Kidney glomerular epithelial cell (primary cell): ENCODE results near the gene ETNK2.
"Not testable (repeated sequence)": the region's sequence is repeated elsewhere in the genome, so short reads cannot be mapped to it uniquely, and the experiment has no call there.

Experiments
- DNase-seq: peaks from one replicate; lab custom pipeline; 2025; lab: John Stamatoyannopoulos, UW

The ETNK2 gene

GRCh38 chr1:204098683-204099082 lies 53.2 kb downstream of the ETNK2 start:
- DNase-seq = no peak

- no peak for DNase-seq
These were observed 54.9 kb downstream of the ETNK2 start for GRCh38 chr1:204096931-204097330.

- no peak for DNase-seq
These were observed 56.8 kb downstream of the ETNK2 start for GRCh38 chr1:204094856-204095634.

- no peak for DNase-seq
These were observed 57.5 kb downstream of the ETNK2 start for GRCh38 chr1:204094313-204094729.

GRCh38 chr1:204093781-204094180 lies 58.1 kb downstream of the ETNK2 start:
- no peak for DNase-seq

- no peak for DNase-seq
These were observed 58.5 kb downstream of the ETNK2 start for GRCh38 chr1:204093421-204093717.

- no peak for DNase-seq
These were observed 59.0 kb downstream of the ETNK2 start for GRCh38 chr1:204092632-204093420.

- no peak for DNase-seq
These were observed 60.0 kb downstream of the ETNK2 start for GRCh38 chr1:204091787-204092312.

GRCh38 chr1:204091066-204091465 lies 60.8 kb downstream of the ETNK2 start:
- no peak for DNase-seq

- DNase-seq = not testable (repeated sequence)
These were observed 61.7 kb downstream of the ETNK2 start for GRCh38 chr1:204090132-204090531.

GRCh38 chr1:204089044-204089751 lies 62.6 kb downstream of the ETNK2 start:
- no peak for DNase-seq

- no peak for DNase-seq
These were observed 63.2 kb downstream of the ETNK2 start for GRCh38 chr1:204088596-204088995.

- no peak for DNase-seq
These were observed 63.8 kb downstream of the ETNK2 start for GRCh38 chr1:204087893-204088528.

- no peak for DNase-seq
These were observed 64.5 kb downstream of the ETNK2 start for GRCh38 chr1:204087181-204087892.

- DNase-seq = no peak
These were observed 66.0 kb downstream of the ETNK2 start for GRCh38 chr1:204085876-204086275.

- DNase-seq = no peak
These were observed 67.5 kb downstream of the ETNK2 start for GRCh38 chr1:204084247-204084772.

GRCh38 chr1:204083491-204083890 lies 68.4 kb downstream of the ETNK2 start:
- DNase-seq = no peak

GRCh38 chr1:204081791-204082513 lies 69.9 kb downstream of the ETNK2 start:
- DNase-seq = no peak

GRCh38 chr1:204081164-204081790 lies 70.6 kb downstream of the ETNK2 start:
- DNase-seq = no peak
